ENCODE data around the gene TSPYL4. TPM values are rescaled to one million over a fixed set of nuclear protein-coding genes. Genes with fewer than 3 reads are reported as not detected.

The TSPYL4 gene
- total RNA-seq, 1 donor from 2014 or later: 73.0 TPM

Other genes with a start within 250 kb of the TSPYL4 start
- 0.49 TPM for gene FRK, start 193.2 kb downstream of the TSPYL4 start, total RNA-seq
- 2.7 TPM for gene NT5DC1, start 153.2 kb downstream of the TSPYL4 start, total RNA-seq
- not detected for gene COL10A1, start 127.9 kb downstream of the TSPYL4 start, total RNA-seq
- gene TSPYL1, start 25.9 kb upstream of the TSPYL4 start, total RNA-seq: 96.6 TPM
- 11.8 TPM for gene DSE, start 116.9 kb upstream of the TSPYL4 start, total RNA-seq
- 3.9 TPM for gene CALHM6, start 207.3 kb upstream of the TSPYL4 start, total RNA-seq